MM.1S (cell line): Measurements from ENCODE around the gene ELMO1.

Experiments
- EZH2 ChIP-seq: fragments of 300-600 bp; sonication (generic); optimal IDR thresholded peaks from 2 replicates; pipeline ENCODE3; 2017; ENCODE audit warnings: low read depth, mild to moderate bottlenecking, antibody characterized with exemption, low read length, mixed read lengths
- EZH2phosphoT487 ChIP-seq: fragments of 300-600 bp; sonication (generic); IDR thresholded peaks from 2 replicates; pipeline ENCODE4 v1.6.1; 2018; ENCODE audit warnings: antibody characterized with exemption, low read length
- TF ChIP-seq, protein P1 (sequence below): fragments of 300-600 bp; sonication (generic); IDR thresholded peaks from 2 replicates; pipeline ENCODE4 v1.5.1; 2016; ENCODE audit warnings: antibody characterized with exemption, low read length, mixed read lengths

DNA sequence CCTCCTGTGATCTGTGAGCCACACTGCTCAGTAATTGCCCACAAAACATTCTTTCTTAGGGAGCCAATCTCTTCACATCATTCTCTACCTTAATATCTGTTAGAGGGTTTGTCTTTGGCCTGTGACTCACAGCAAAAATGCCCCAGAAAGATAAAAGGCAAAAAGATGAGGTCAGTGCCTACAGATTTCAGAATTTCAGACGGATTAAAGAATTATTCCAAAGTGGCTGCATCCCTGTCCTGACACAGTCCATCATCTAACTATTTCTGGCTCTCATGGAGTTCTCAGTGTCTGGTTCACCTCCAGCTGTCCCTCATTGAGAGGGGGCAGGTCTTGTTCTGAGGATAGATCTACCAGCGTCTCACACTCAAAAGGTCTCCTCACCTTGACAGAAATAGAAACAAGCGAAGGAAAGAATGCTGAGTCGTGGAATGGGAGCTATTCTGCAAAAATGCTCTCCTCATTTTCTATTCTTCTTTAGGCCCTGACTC lies 585.8 kb downstream of the ELMO1 start:
- no peak for TF ChIP-seq EZH2
- TF ChIP-seq, protein P1, sequence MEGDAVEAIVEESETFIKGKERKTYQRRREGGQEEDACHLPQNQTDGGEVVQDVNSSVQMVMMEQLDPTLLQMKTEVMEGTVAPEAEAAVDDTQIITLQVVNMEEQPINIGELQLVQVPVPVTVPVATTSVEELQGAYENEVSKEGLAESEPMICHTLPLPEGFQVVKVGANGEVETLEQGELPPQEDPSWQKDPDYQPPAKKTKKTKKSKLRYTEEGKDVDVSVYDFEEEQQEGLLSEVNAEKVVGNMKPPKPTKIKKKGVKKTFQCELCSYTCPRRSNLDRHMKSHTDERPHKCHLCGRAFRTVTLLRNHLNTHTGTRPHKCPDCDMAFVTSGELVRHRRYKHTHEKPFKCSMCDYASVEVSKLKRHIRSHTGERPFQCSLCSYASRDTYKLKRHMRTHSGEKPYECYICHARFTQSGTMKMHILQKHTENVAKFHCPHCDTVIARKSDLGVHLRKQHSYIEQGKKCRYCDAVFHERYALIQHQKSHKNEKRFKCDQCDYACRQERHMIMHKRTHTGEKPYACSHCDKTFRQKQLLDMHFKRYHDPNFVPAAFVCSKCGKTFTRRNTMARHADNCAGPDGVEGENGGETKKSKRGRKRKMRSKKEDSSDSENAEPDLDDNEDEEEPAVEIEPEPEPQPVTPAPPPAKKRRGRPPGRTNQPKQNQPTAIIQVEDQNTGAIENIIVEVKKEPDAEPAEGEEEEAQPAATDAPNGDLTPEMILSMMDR = no peak
- TF ChIP-seq EZH2phosphoT487 = no peak
